GM10266 (cell line): ENCODE data around the gene ACP7.
"Not testable (repeated sequence)": the region's sequence is repeated elsewhere in the genome, so short reads cannot be mapped to it uniquely, and the experiment has no call there.

Experiments used
- DNase-seq: peaks from one replicate; pipeline ENCODE4 v3.0.0; 2012; ENCODE audit errors: extremely low spot score
- CTCF ChIP-seq: IDR thresholded peaks from 2 replicates; pipeline ENCODE4 v1.5.1; 2012; ENCODE audit warnings: mild to moderate bottlenecking, low read depth; ENCODE audit not compliant: control insufficient read depth, insufficient read depth; ENCODE audit errors: missing control alignments

Gene ACP7

GRCh38 chr19:39086386-39086785 is 2.2 kb downstream of the ACP7 start:
- TF ChIP-seq CTCF: no peak
- no peak for DNase-seq

- no peak for DNase-seq
- no peak for TF ChIP-seq CTCF
Observed at GRCh38 chr19:39087907-39088686, 3.9 kb downstream of the ACP7 start.

GRCh38 chr19:39090016-39090415 is 5.8 kb downstream of the ACP7 start:
- DNase-seq: not testable (repeated sequence)

GRCh38 chr19:39090881-39091280 is 6.7 kb downstream of the ACP7 start:
- no peak for DNase-seq
- TF ChIP-seq CTCF: no peak

GRCh38 chr19:39095799-39096540 is 11.8 kb downstream of the ACP7 start:
- DNase-seq: not testable (repeated sequence)

- no peak for DNase-seq
- TF ChIP-seq CTCF: no peak
Observed at GRCh38 chr19:39097299-39097698, 13.1 kb downstream of the ACP7 start.

GRCh38 chr19:39097721-39098120 is 13.6 kb downstream of the ACP7 start:
- no peak for DNase-seq
- TF ChIP-seq CTCF: no peak
